ENCODE data around the gene CYP11A1.

GRCh38 chr15:74306781-74307217 is 60.6 kb downstream of the CYP11A1 start:
- TF ChIP-seq CTCF (IDR thresholded peaks at IDR 0.05; ENCODE audit: low read length), result no peak
- TF ChIP-seq EZH2 (optimal IDR thresholded peaks at IDR 0.05; ENCODE audit: low read depth, low read length), result no peak

Data from MM.1S (cell line).